Ureter (tissue), 1 donor: Measurements from ENCODE around the gene TADA3. TPM values are rescaled to one million over a fixed set of nuclear protein-coding genes. Genes with fewer than 3 reads are reported as not detected.
A peak's percentile ranks its signal among the peaks of the same experiment; 100 is the strongest.

ENCODE experiments used
- DNase-seq: peaks from one replicate; pipeline ENCODE4 v3.0.0-alpha.2; 2020; ENCODE audit warnings: low spot score
- total RNA-seq: library from RNA; stranded (reverse); gene quantifications from one replicate; pipeline ENCODE4 v1.2.4, GENCODE V29; 2023
- donor health status: DM: yes; HTN: yes; CAD: no.

Gene TADA3
- total RNA-seq, 1 donor from 2014 or later: 54.6 TPM

GRCh38 chr3:9761919-9762318, 30.4 kb downstream of the TADA3 start:
- no peak for DNase-seq

DNA sequence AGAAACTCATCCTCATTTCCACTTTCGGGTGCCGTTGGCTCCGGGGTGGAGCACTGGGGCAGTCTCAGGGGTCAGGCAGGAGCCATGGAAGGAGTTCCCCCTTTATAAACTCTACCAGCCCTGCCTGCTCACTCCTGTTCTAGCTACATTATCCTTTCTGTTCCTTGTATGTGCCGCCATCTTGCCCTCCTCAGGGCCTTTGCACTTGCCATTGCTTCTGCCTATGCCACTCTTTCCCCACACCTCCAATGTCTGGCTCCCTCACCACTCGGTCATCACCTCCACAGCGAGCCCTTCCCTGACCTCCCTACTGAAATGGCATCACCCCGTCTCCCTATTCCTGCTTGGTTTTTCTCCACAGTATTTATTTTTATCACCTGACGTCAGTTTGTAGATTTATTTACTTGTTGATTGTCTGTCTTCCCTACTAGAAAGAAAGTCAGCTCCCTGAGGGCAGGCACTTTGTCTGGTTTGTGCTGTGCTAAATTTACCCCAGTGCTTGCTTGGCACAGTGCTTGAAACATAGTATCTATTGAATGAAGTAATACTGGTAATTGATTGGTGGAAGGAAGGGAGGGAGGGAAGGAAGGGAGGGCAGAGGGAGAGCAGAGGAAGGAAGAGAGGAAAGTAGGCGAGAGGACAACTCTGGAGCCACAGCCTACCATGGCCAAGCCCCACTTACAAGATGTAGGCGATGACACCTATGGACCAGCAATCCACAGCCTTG, 31.3 kb downstream of the TADA3 start:
- DNase-seq: no peak

DNA sequence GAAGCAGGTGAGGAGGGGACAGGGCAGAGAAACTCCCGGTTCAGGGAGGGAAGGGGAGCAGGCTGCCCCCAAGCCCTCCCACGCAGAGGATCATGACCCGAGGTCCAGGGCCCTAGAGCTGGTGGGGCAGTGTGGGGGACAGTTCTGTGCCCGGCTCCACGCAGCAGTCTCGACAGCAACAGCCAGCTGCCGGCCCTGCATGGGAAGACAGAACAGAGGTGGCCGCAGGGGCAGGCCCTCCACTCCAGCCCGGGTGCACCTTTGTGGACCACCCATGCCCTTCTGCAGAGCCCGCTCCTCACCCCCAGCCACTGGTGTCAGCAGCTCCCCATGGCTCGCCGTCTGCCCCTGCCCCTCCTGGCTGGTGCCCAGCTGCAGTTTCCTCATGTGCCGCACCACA, 34.8 kb downstream of the TADA3 start:
- no peak for DNase-seq

- DNase-seq: no peak
Measured at GRCh38 chr3:9754678-9755077, 37.6 kb downstream of the TADA3 start.

GRCh38 chr3:9750556-9751411, 41.5 kb downstream of the TADA3 start:
- no peak for DNase-seq

- peak; percentile 99 for DNase-seq
Measured at GRCh38 chr3:9749645-9750555, 42.4 kb downstream of the TADA3 start, which contains the start of gene OGG1. Gene OGG1 (plus strand): TSS chr3:9749952. CDS start chr3:9750287, 335 bp downstream.

- DNase-seq: no peak
Measured at GRCh38 chr3:9749296-9749644, 43.0 kb downstream of the TADA3 start.

DNA sequence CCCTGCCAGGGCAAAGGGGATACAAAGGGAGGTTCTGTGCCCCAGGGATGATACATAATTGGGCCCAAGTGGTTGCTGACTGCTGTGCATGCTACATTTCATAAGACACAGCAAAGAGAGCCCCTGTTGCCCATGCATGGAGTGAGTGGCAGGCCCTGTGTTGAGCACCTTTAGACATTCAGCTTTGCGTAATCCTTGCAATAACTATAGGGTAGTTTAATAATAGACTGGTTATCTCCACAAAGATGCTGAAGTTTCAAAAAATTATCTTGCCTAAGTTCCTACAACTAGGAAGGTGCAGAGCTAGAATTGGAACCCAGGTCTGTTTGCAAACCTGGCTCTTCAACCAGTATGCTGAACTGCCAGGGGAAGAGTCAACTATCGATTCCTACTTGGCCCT, 44.2 kb downstream of the TADA3 start:
- no peak for DNase-seq

- DNase-seq: no peak
Measured at GRCh38 chr3:9747267-9747666, 45.0 kb downstream of the TADA3 start.

- no peak for DNase-seq
Measured at GRCh38 chr3:9746330-9746729, 45.9 kb downstream of the TADA3 start.

GRCh38 chr3:9745521-9745920, 46.8 kb downstream of the TADA3 start:
- DNase-seq: no peak

- DNase-seq: no peak
Measured at GRCh38 chr3:9744162-9744561, 48.1 kb downstream of the TADA3 start.

- DNase-seq: no peak
Measured at GRCh38 chr3:9743548-9743947, 48.7 kb downstream of the TADA3 start.

- DNase-seq: no peak
Measured at GRCh38 chr3:9742560-9742959, 49.7 kb downstream of the TADA3 start.

GRCh38 chr3:9739181-9739580, 53.1 kb downstream of the TADA3 start:
- DNase-seq: no peak

GRCh38 chr3:9736831-9737230, 55.4 kb downstream of the TADA3 start:
- DNase-seq: no peak

DNA sequence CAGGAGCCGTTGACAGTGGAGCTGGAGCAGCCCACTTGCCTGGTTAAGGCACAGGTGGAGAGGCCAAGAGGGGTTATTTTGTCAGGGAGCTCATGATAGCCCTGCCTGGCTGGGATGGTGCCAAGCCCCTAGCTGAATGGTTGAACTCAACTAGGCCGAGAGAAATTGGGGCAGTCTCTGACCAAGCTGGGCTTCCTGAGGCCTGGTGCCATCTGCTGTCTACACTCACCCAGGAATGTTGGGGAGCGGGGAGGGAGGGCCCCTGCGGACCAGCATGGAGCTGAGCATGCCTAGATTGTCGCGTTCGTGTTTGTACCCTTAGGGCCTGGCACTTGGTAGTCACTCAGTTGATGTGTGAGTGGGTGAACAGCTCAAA, 59.5 kb downstream of the TADA3 start:
- DNase-seq: no peak

DNA sequence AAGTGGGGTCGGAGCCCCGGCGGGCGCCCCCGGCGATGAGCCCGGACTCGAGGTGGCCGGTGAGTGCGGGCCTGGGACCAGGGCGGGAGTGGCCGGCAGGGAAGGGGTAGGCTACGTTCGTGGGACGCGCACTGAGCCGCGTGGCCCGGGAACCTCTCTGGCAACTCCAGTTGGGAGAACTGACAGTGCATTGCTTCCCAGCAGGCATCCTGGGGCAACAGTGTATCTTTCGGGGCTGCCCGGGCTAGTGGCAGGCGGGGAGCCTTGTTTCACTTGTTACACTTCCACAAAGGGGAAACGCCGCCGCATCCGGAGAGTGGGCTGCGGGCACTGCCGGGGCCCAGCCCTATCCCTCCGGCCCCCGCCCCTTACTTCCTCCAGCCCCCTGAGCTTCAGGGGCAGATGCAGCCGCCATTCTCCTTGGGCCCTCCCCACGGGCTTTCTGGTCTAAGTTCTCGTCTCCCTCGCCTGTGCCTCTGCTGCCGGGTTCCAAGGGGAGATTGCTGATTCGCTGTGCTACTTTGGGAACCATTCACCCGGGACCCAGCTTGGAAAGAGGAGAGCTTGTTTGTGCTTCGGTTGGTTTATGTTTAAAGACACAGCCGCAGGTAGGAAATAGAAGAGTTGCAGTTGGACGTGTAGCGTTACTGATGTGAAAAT, 60.1 kb downstream of the TADA3 start:
- peak; percentile 47 for DNase-seq

GRCh38 chr3:9731206-9732079, 60.8 kb downstream of the TADA3 start, which contains the start of gene BRPF1:
Gene BRPF1 (plus strand): TSS chr3:9731735. CDS start chr3:9734141, 2,406 bp downstream.
- DNase-seq: peak; percentile 100

DNA sequence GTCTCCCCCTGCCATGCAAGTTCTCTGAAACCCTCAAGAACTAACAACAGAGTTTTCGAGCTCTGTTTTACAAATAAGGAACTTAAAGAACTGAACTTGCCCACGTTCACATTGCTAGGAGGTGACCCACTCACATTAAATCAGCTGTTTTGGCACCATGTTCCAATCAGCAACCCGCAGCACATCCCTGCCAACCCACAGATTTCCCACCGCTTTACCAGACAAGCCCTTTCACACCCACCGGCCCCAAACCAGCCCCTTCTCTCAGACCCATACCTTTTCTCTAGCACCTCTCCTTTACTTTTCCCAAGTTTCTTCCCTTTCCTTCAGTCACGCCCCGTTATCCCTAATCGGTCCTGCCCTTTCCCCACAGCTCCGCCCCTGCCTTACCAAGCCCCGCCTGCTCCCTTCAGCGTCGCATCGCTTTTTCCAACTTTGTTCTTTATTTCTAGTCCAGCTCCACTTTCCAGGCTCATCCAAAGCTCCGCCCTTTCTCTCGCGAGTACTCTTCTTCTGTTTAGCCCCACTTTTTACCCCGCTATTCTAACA, 61.5 kb downstream of the TADA3 start:
- no peak for DNase-seq
